ENCODE results near the gene PARN. TPM values are rescaled to one million over a fixed set of nuclear protein-coding genes. Genes with fewer than 3 reads are reported as not detected.

PARN gene
- 22.6 and 24.4 TPM in 2 replicates for total RNA-seq

DNA sequence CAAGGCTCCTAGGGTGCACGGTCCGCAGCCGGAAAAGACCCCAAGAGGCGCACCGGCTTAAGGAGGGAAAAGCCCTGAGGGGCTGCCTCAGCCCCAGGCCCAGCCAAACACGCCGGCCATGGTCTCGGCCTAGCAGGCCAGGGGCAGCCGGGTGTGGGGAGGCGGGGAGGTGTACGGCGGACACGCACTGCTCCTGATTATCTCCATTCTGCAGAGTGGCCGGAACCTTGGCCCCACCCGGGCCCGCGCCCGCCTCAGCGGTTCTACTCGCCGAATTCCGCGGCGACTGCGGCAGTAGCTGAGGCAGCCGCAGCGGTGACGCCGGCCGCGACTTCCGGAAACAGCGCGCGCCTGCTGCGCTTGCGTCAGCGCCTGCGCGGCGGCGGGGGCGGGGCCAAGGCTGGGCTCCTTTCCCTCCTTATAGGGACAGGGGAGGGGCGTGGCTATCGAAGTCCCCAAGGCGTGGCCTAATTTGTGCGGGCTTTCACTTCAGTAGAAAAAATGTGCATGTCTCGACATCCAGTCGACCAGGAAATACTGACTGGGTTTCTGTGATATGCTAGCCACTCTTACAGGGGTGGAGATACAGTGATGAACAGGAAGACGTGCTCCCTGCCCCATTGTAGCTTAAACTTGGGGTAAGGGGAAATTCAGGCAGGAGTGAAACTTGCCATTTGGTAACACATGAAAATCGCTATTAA is at the start of gene PARN:
PARN (minus strand) TSS at position 342 of the 701 bp plus-strand sequence; CDS start at position 207, 135 bp downstream.

GRCh38 chr16:14632693-14633569 is 2.9 kb upstream of the PARN start, which contains the start of gene BFAR:
Gene BFAR, plus strand, starts transcription at chr16:14632951. Its CDS starts 11,396 bp downstream, at chr16:14644347.

Other genes starting within 250 kb of the PARN start
- 60.3 and 63.9 TPM in 2 replicates for gene BFAR, start 2.7 kb upstream of the PARN start, total RNA-seq
- not detected in 2 replicates for gene PLA2G10, start 64.0 kb upstream of the PARN start, total RNA-seq
- gene NPIPA3, start 73.2 kb upstream of the PARN start, total RNA-seq: 0.69 and 0.98 TPM in 2 replicates
- 0.69 and 0.98 TPM in 2 replicates for gene NPIPA2, start 112.3 kb upstream of the PARN start, total RNA-seq
- 165 and 264 TPM in 2 replicates for gene NOMO1, start 203.5 kb upstream of the PARN start, total RNA-seq